Measurements from ENCODE around the gene CALHM4. TPM values are rescaled to one million over a fixed set of nuclear protein-coding genes. Genes with fewer than 3 reads are reported as not detected.

CALHM4 gene
- total and polyA plus RNA-seq, 2 experiments from 2014 or later = not detected

GRCh38 chr6:116572162-116572561 lies 18.6 kb downstream of the CALHM4 start:
- no peaks in the 10 kb centered on the region for H3K36me3 Mint-ChIP-seq (ENCODE audit: low read depth)
- no peaks in the 10 kb centered on the region; the same call in 2 of the 3 replicates for H3K9me3 Mint-ChIP-seq
- H3K4me1 ChIP-seq (ENCODE audit: insufficient read depth) = peaks cover 11% of the 10 kb centered on the region; the same call in 1 of the 2 replicates
- H3K27me3 Mint-ChIP-seq (ENCODE audit: insufficient read depth, low read depth, poor library complexity) = peaks cover 4% of the 10 kb centered on the region
- H3K9me2 ChIP-seq (ENCODE audit: insufficient read depth) = no peaks in the 10 kb centered on the region
- no peaks in the 10 kb centered on the region for H3K27me3 ChIP-seq (ENCODE audit: insufficient read depth)
- H4K20me1 ChIP-seq (replicated peaks; ENCODE audit: insufficient read depth) = no peaks in the 10 kb centered on the region
- no peak for TF ChIP-seq EZH2 (IDR thresholded peaks at IDR 0.05; ENCODE audit: low read depth, unreplicated experiment)
- no peak for TF ChIP-seq REST (IDR thresholded peaks at IDR 0.05; ENCODE audit: unreplicated experiment)
- TF ChIP-seq ETS1 (IDR thresholded peaks at IDR 0.05) = no peak
- TF ChIP-seq NANOG (IDR thresholded peaks at IDR 0.05; ENCODE audit: borderline replicate concordance) = no peak
- TF ChIP-seq POLR2AphosphoS5 (IDR thresholded peaks at IDR 0.05; ENCODE audit: low read depth) = no peak
- no peak for TF ChIP-seq CREB1 (CRISPR knock-in tag; IDR thresholded peaks at IDR 0.05; ENCODE audit: low read depth)
- TF ChIP-seq STAT1 (IDR thresholded peaks at IDR 0.05; ENCODE audit: unreplicated experiment) = no peak
- no peak for TF ChIP-seq CTCF (conservative IDR thresholded peaks at IDR 0.05; ENCODE audit: low read depth in 2 of 2)
- TF ChIP-seq ZNF114 (CRISPR knock-in tag; IDR thresholded peaks at IDR 0.05) = no peak
- no peak for TF ChIP-seq JUNB (IDR thresholded peaks at IDR 0.05; ENCODE audit: unreplicated experiment)
- no peak for TF ChIP-seq ZNF462 (CRISPR knock-in tag; IDR thresholded peaks at IDR 0.05)
- no peak for TF ChIP-seq EZH2phosphoT487 (IDR thresholded peaks at IDR 0.05; ENCODE audit: unreplicated experiment)
- DNase-seq (ENCODE audit: low spot score) (no peak), ATAC-seq (no peak)
- no peaks in the 10 kb centered on the region for H3K36me3 ChIP-seq (ENCODE audit: insufficient read depth)
- H3K27ac ChIP-seq (ENCODE audit: low read depth) = peak overlapping the region; percentile 88
- H3K4me1 Mint-ChIP-seq = peaks cover 7% of the 10 kb centered on the region
- H3K4me3 ChIP-seq = peak overlapping the region; percentile 95
- peaks cover 56% of the 10 kb centered on the region for H3K79me2 ChIP-seq (replicated peaks; ENCODE audit: insufficient read depth)
- peak overlapping the region; percentile 97 for H3K27ac Mint-ChIP-seq
- peak overlapping the region; percentile 100 for H3K4me3 Mint-ChIP-seq
- H2AFZ ChIP-seq = peak overlapping the region; percentile 96
- H3K4me2 ChIP-seq = peak overlapping the region; percentile 95
- peaks cover 11% of the 10 kb centered on the region for H3F3A ChIP-seq (replicated peaks; ENCODE audit: low read depth)

Measured in GM23338 (cell line).